HTERT RPE-1 (cell line): Measurements from ENCODE around the gene ASPN.

Source experiments
- in situ Hi-C: fragments of 300-500 bp; cut with MboI; formaldehyde crosslinking; loops from 4 replicates; pipeline ENCODE4 v1.14.3; 2020; ENCODE audit warnings: low sequenced_read_pairs

ASPN gene

GRCh38 chr9:92482329-92482728, at the start of gene ASPN:
Gene ASPN, minus strand, starts transcription at chr9:92482506.
- in situ Hi-C loops, result no loop called here

GRCh38 chr9:92530893-92531292, 48.6 kb upstream of the ASPN start:
- in situ Hi-C loops, result no loop called here

GRCh38 chr9:92529124-92529523, 46.8 kb upstream of the ASPN start:
- in situ Hi-C loops, result no loop called here

DNA sequence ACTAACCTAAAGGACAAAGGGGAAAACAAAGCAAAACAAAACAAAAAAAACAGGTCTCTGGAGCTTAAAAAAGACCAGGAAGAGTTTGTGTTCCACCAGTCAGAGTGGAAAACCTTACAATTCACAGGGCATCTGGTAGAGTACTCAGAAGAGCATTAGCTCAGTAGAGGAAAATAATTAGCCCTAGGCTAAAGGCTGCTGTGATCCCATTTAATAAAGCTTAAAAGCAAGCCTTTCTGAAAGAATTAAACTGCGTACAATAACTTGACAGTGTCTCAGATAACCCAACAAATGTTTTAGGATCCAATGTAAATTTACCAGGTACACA, 46.2 kb upstream of the ASPN start:
- in situ Hi-C loops, result no loop called here

DNA sequence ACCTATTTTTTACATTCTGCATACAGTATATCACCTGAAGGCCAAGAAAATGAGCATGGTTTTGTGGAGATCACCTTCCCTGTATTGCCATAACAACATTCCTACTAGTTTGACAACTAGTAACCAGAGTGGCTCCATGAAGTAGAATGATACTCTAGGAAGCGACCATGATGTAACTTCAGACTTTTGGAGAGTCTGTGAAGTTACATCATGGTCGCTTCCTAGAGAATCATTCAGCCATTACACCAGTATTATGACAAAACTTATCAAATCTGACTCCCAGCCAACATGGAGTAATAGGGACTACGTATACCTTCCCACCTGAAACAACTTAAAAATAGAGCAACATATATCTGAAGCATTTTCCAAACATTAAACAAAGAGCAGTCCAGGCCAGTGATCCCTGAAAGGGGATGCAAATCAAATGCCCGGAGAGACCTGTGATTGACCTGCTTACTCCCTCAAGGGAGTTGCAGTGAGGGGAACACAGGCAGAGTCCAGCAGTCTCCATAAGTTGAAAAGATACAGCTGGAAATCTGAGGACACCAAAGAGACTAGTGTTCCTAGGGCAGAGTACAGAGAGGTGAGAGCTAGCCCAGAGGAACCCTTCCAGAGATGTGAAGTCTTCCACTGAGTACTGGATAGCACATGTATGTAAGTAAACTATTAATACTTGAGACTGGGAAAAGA, 45.7 kb upstream of the ASPN start:
- in situ Hi-C loops, result no loop called here

GRCh38 chr9:92527291-92527828, 45.1 kb upstream of the ASPN start:
- in situ Hi-C loops, result no loop called here

DNA sequence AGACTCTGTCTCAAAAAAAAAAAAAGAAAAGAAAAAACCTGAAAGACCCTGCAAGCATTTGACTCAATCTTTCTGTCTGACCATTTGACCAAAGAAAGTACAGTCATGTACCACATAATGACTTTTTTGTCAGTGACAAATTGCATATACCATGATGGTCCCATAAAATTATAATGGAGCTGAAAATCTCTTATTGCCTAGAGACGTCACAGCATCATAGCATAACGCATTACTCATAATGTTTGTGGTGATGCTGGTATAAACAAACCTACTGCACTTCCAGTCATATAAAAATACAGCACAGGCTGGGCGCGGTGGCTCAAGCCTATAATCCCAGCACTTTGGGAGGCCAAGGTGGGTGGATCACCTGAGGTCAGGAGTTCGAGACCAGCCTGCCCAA, 43.0 kb upstream of the ASPN start:
- in situ Hi-C loops, result no loop called here

DNA sequence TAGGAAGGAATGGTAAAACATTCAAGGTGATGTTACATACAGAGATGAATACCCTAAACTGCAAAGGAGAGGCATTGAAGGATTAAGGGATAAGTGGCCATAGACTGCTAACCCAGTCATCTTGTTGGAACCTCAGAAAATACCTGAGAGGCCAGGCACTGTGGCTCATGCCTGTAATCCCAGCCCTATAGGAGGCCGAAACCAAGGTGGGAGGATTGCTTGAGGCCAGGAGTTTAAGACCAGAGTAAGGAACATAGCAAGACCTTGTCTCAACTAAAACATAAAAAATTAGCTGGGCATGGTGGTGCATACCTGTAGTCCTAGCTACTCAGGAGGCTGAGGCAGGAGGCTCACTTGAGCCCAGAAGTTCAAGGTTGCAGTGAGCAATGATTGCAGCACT, 42.6 kb upstream of the ASPN start:
- in situ Hi-C loops, result no loop called here

DNA sequence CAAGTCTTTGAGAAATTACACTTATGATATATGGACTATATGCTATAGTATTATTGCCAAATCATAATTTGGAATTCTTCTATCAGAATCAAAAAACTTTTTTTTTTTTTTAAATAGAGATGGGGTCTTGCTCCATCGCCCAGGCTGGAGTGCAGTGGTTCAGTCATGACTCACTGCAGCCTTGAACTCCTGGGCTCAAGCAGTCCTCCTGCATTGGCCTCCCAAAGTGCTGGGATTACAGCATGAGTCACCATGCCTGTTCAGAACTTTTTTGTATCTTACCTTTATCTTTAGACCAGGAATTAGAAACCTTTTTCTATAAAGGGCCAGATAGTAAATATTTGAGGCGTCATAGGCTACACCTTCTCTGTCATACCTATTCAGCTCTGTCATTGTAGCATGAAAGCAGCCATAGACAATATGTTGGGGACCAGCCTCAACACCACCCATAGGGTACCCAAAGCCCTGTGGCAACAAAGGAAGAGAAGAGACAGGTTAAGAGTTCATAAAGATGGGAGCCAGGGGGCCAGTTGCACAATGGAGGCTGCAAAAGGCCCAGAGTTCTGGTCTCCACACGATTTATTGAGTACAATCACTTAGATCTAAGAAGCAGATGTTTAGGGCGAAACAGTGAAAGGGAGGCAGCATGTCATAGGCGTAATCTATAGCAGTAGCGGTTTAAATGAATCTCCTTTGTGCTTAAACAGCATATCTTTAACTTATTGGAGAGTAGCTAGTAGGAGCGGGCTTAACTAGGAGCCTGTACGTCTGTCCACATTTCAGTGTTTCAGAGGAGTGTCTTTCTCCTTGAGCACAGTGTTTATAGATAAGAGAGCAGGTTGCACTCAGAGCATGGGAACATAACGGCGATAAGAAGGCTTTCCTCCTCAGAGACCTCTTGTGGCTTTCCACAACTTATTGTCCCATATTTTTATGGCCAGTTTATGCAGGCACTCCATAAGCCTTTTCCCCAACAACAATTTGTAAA, 41.0 kb upstream of the ASPN start:
- in situ Hi-C loops, result no loop called here

DNA sequence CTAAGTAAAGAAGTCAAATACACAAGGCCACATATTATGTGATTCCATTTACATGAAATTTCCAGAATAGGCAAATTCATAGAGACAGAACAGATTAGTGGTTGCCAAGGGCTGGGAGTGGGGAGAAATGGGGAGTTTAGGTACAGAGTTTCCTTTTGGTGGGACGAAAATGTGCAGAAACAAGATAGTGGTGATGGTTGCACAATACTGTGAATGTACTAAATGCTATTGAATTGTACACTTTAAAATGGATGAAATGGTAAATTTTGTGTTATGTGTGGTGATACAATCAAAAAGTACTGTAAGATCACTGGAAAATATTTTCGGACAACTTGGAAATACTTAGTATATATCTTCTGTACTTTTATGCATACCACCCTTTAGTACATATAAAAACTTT, 38.5 kb upstream of the ASPN start:
- in situ Hi-C loops, result no loop called here

GRCh38 chr9:92518199-92518598, 35.9 kb upstream of the ASPN start:
- in situ Hi-C loops, result no loop called here

- in situ Hi-C loops, result no loop called here
These were observed 34.7 kb upstream of the ASPN start for GRCh38 chr9:92517046-92517445.

- in situ Hi-C loops, result no loop called here
These were observed 34.2 kb upstream of the ASPN start for GRCh38 chr9:92516521-92516920.

DNA sequence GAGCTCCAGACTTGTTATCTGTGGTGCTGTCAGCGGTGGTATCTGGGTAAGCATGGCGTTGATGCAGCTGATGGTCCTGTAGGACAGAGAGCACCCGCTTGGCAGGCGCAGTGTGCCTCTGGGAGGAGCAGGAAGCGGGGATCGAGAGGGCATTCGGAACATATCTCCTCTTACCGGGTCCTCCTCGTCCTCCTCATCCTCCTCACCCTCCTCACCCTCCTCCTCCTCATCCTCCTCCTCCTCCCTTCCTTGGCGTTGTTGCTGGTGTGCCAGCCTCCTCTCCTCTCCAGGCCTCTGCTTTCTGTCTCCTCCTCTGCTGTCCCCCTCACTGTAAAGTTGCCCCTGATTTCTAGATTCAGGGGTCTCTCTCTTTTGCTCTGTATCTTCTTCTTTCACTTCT, 32.3 kb upstream of the ASPN start:
- in situ Hi-C loops, result no loop called here

DNA sequence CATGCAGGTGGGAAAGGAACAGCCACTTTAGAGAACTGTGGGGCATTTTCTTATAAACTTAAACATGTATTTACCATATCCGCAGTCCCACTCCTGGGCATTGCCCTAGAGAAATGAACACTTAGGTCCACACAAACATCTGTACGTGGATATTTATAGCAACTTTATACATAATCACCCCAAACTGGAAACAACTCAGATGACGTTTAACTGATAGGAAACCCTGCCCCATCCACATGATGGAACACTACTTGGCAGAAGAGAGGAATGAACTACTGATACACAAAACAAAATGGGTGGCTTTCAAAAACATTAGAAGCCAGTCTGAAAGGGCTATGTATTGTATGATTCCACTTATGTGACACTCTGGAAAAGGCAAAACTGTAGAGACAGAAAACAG, 31.0 kb upstream of the ASPN start:
- in situ Hi-C loops, result no loop called here

DNA sequence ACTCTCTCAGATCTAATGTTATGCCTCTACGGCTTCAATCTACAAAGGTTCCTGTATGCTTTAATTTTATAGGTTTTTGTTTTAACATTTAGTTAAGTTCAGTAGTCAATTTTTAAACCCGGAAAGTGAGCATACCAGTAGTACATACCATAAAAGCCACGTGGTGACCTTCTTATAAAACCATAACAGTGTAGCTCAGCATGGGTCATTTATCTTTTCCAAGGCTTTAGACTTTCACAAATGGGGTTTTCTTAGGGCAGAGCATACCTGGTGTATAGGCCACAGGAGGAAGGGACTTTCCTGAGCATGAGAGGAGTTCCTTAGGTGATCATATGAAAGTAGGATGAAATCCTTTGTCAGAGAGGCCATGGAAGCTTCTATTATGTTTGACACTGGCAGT, 30.3 kb upstream of the ASPN start:
- in situ Hi-C loops, result no loop called here

DNA sequence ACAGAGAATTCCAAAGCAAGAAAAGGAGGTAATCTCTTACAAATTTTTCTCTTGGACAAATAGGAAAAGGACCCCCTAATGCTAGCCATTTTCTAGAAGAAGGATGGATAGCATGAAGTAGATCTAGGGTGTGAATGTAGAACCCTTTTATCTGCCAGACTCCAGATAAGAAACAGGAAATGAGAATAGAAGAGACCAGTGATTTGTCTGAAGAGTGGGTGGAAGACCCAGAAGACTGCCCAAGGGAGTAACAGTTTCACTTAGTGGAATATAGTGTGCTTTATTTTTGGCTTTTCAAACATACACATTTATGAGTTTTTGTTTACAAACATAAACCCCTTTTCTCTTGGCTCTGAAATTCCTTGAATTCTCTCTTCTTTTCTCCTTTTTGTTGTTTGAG, 28.4 kb upstream of the ASPN start:
- in situ Hi-C loops, result no loop called here

DNA sequence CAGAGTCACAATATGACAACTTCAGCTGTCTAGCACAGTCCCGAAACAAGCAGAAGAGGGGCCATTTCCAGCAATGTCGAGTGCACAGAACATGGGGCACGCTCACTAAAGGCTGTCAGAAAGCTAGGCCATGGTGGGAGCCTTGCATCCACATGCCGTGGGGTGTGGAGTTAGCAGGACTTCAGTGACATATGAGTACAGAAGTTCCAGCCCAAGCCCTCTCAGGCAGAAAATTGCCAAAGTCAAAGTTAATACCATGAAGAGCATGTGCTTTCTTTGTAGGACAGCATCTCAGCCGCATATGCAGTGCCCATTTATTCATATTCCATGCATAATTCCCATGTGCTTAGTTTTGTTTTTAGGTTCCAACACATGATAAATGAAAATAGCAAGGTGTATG, 26.7 kb upstream of the ASPN start:
- in situ Hi-C loops, result no loop called here

DNA sequence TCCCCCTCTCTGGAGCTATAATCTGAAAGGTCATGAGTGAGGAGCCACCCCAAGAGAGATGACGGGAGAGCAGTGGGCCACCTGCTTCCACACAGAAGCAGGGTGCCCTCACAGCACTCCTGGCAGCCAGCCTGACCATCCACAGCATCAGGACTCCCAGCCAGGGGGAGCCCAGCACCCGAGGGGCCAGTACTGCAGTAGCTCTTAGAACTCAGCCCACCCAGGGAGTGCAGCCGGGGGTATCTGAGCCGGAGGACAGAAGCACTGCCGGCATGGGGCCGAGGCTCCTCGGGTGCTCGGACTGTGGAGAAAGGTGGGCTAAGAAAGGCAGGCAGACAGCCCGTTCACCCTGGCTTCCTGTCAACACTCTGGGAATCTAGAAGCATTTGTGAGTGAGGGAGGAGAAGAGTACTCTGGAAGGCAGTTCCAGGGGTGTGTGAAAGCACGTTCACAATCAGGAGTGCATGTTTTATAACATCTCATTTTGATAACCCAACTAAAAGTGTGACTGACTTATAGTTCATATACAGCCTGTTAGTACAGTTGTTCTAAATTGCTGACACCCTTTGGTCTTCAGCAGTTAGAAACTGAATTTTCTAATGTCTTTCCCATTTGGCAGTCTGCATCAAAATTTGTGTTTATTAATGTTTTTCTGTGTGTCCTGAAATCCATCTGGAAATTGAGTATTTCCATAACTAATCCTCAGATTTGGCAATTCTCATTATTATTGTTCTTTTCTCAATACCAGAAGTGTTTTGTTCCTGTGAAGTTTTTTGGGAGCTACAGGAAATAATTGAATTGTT, 25.9 kb upstream of the ASPN start:
- in situ Hi-C loops, result no loop called here

DNA sequence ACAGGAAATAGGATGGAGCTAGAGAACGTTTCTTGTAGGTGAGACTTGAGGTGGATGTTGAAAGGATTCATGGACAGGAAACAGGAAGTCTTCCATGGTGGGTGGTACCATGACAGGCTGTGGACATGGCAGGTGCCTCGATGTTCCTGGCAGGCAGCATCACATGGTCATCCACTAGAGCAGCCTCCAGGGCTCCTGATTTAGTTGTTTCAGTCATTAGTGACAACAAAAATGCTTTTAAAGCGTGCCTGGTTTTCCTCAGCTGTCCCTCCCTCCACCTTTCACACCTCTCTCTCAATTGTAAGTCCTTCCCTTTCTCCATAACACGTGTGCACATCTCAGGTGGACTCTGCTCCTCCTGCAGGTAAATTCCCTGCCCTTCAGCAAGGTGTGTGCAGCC, 25.2 kb upstream of the ASPN start:
- in situ Hi-C loops, result no loop called here

- in situ Hi-C loops, result no loop called here
These were observed 24.7 kb upstream of the ASPN start for GRCh38 chr9:92507005-92507404.
